ENCODE results near the gene SETD2.

SETD2 gene

DNA sequence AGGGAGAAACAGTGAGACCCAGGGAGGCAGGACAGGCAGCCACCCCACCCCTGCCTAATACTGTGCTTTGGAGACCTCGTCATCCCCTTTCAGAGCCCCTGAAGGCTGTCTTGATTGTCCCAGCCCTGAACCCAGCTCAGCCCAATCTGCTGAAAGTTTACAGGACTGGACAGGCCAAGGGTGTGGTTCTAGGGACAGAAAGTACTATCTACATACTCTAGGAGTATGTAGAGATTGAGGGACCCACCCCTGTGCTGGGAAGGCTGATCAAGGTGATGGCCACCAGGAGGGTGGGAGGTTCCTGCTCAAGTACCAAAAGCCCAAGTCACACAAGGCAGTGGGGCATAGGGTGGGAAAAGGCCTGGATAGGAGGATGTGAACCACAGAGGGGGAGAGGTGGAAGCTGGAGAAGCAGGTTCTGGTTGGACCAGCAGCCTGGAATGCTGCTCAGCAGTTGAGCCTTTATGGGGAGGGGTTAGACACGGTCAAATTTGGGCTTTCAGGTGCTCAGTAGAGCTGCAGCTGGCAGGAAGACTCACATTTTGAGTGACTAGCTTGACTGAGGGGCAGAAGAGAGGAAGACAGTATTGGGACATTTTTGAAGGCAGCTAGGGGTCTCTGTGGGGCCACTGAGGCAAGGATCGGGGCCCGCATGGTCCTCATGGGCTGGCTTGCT lies 177.7 kb downstream of the SETD2 start:
- no peak for DNase-seq (ENCODE audit: low read depth in 2 of 2, low spot score in 1 of 2)

DNA sequence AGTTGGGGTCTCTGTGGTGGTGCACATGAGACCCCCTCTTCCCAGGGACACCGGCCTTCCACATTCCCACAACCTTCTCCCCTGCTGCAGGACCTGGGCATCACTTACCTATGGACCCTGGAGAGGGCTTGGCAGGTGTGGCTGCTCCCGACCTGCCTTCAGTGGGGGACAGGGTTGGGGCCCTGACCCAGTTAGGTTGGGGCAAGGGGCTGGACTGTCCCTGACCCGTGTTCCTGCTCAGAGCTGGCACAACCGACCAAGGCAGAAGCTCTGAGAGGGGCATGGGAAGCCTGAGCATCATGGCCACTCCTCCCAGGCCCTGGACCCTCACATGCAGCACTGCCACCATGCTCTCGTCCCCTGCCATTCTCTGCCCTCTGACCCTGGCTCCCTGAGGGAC lies 178.3 kb downstream of the SETD2 start:
- no peak for DNase-seq (ENCODE audit: low read depth in 2 of 2, low spot score in 1 of 2)

DNA sequence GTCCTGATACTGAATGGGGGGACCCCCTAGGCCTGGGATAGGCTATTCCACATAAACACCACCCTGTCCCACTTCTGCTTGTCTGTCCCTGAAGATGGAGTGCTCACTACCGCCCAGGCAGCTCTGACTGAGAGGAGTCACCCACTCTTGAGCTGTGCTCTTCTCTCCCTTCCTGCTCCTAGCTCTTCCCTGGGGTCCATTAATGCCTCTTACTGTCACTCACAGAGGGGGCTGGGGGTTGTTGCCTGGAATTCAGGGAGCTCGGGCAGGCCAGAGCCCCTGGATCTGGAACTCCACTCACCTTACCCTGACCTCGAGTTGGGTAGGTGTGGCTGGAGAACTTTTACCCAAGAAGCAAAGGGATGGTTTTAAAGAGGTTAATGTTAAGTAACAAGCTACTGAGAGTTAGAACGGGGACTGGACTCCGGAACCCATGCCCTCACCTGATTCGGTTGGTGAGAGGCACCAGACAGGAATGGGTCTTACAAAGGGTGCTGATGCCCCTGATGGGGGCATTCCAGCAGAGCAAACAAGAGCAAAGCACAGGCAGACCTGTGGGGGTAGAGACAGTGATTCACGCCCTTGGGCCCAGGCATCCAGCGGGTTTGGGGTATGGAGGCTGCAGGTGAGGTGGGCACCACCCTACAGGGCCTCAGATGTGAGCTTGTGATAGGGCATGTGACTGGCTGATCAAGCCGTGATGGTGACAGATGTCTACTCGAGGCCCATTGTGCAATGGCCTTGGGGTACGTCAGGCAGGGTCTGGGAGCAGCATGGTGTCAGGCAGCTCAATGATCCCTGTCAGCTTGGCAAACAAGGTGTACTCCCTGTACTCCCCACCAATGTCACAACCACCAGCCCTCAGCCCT lies 179.1 kb downstream of the SETD2 start:
- no peak for DNase-seq (ENCODE audit: low read depth in 2 of 2, low spot score in 1 of 2)

DNA sequence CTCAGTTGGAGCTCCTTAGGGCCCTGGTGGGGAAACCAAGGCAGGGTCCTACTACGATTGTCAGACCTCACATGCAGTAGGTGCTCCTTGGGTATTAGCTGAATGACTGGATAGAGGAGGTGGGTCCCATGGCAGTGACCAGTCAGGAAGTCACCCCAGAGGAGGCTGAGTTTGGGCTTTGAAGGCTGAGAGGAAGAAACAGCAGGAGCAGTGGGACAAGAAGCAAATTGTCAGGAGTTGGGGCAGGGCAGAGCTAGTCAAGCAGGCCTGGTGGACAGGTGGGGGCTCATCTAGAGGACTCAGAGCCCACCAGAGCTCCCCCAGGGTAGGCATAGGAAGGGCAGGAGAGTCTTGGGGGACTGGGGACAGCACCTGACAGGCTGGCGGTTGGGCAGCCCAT lies 181.4 kb downstream of the SETD2 start:
- DNase-seq (ENCODE audit: low read depth in 2 of 2, low spot score in 1 of 2) = no peak

DNA sequence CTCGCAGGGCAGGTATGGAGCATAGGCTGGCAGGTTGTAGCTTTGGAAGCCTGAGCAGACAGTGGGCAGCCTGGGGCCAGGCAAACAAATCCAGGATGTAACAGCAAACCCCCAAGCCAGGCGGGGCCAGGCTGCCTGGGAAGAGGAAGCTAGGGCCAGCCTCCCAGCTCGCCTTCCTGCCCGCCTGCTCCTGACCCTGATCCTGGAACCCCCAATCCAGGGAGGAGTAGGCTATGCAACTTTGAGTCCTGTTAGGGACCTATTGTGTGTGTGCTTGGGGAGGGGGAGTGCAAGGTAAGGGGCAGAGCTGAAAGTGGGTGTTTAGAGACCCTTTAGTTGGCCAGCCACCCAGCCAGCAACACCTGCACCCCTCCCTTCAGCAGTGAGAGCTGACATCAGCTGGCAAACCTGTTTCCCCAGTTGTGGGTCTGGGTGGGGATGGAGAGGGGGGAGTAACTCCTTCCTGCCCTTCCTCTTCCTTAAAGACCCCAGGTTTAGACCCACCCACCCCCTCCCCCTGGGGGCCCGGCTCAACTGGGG lies 181.9 kb downstream of the SETD2 start:
- DNase-seq (ENCODE audit: low read depth in 2 of 2, low spot score in 1 of 2) = no peak

DNA sequence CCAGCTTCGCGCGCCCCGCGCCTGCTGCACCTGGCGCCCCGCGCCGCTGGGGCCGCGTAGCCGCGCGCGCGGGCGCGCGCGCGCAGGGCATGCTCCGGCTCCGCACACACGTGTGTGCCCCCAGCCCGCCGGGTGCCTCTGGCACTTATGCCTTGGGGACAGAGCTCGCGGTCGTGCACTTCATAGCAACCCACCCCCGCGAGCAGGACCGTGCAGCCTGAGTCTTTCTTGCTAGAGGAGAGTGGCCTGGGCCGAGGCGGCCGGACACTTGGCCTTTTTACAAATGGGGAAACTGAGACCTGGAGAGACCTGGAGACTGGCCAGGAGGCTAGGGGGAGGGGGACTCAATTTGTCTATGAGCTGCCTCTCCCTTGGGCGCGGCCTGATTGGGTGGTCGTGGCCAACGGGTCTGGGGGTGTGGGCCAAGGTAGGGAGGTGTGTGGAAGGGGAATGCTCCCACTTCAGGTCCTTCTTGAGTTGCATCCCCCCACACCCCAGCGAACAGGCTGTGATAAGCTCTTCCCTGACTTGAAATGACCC lies 183.9 kb downstream of the SETD2 start:
- no peak for DNase-seq (ENCODE audit: low read depth in 2 of 2, low spot score in 1 of 2)

DNA sequence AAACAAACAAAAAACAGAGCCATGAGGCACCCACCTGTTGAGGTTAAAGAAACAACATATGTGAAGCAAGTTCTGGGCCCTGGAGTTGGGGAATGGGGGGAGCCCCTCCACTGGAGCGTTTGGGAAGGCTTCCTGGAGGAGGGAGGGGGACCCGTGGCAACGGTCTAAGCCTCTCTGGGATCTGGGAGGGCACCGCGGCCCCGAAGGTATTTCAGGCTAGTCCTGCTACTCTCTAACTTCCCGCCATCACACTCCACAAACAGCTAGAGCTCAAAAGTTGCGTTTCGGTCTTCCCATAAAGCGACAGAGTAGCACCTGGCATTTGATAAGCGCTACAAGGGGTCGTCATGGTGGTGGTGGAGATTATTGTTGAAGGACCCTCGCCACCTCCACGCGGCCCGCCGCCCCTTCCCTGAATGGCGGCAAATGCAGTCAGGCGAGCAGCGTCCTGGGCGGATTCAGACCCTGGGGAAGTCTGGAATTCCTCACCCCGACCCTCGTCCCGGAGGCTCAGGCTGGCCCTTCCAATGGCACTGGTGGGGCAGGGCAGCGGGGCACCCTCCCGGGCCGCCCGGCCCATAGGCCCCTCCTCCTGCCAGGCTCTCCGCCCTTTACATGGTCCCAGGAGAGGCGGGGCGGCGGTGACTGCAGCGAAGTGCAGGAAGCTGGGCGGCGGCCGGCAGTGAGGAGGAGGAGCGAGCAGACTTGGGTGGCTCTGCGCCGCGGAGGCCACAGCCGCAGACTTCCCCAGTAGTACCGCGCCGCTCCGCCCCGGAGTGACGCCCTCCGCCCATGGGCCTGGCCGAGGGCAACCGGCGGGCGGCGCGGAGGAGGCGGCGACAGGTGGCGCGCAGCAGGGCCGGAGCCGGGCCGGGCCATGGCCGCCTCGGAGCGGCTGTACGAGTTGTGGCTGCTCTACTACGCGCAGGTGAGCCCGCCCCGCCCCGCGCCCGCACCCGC lies 184.6 kb downstream of the SETD2 start, which contains the start of gene NBEAL2:
Gene NBEAL2, plus strand, starts transcription at position 682 of the 960 bp plus-strand sequence. Its CDS starts 196 bp downstream, at position 878.
- DNase-seq (ENCODE audit: low read depth in 2 of 2, low spot score in 1 of 2) = peak; percentile 87 to 93

DNA sequence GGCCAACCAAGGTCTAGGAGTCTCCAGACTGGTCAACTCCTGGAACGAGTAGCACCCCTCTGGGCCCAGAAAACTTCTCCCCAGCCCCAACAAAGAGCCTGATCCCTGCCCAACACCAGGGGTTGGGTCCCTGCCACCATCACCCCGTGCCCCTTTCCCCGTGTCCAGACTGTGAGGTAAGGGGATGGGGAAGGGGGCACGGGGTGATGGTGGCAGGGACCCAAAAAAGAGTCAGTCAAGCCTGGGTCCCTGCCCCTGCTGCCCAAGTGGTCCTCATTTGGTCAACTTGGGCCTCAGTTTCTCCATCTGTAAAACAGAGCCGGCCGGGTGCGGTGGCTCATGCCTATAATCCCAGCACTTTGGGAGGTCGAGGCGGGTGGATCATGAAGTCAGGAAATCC lies 185.5 kb downstream of the SETD2 start:
- no peak for DNase-seq (ENCODE audit: low read depth in 2 of 2, low spot score in 1 of 2)

DNA sequence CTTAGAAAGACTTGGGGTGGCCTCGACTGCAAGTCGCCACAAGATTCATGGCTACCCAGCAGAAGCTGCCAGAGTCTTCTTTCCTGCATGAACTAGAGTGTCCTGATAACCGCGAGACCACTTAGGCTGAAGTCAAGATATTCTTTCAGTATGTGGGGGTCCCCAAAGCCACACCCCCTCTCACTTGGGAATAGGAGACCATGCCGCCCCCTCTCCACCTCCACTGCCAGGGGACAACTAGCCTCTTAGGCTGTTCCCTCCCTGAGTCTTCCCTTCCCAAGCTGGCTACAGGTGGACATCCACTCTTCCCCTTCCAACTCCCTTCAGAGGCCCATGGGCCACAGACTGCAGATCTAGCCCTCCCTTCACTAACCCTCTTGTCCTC lies 186.1 kb downstream of the SETD2 start:
- no peak for DNase-seq (ENCODE audit: low read depth in 2 of 2, low spot score in 1 of 2)

DNA sequence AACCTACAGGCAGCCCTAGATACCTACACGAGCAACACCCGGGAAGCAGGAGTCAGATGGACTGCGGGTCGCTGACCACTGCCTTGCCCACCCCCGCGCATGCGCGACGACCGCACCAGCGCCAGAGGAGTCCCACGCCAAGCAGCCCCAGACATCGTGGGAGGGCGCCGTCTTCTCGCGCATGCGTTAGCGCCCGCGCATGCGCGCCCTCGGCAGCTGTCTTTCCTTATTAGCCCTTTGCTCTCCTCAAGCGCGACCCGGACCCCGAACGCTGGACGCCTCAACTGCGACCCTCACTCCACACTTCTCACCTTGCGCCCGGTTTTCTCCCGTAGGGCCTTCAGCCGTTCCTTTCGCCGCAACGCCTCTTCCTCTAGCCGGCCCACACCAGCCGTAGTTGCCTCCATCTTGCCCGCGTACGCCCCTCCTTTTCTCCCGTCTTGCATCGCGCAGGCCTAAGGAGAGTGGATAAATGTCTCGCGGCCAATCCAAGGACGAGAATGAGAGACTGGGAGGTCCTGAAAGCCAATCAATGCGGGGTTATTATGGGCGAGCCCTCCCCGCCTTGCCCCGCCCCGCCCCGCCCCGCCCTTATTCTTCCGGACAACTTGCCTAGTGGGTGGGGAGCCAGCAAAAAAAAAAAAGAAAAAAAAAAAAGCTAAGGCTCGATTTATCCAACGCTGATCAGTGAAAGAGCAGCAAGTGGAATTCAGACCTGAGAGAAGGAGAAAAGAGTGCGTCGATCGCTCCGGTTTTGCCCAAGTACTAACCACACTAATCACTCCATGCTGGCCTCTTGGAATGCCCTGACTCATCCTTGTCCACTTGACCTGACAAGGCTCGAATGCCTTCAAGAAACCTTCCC lies 187.4 kb downstream of the SETD2 start, which contains the start of gene CCDC12:
Gene CCDC12, minus strand, starts transcription at position 420 of the 865 bp plus-strand sequence. Its CDS starts 13 bp downstream, at position 407.
- peak; percentile 85 to 86 for DNase-seq (ENCODE audit: low read depth in 2 of 2, low spot score in 1 of 2)

DNA sequence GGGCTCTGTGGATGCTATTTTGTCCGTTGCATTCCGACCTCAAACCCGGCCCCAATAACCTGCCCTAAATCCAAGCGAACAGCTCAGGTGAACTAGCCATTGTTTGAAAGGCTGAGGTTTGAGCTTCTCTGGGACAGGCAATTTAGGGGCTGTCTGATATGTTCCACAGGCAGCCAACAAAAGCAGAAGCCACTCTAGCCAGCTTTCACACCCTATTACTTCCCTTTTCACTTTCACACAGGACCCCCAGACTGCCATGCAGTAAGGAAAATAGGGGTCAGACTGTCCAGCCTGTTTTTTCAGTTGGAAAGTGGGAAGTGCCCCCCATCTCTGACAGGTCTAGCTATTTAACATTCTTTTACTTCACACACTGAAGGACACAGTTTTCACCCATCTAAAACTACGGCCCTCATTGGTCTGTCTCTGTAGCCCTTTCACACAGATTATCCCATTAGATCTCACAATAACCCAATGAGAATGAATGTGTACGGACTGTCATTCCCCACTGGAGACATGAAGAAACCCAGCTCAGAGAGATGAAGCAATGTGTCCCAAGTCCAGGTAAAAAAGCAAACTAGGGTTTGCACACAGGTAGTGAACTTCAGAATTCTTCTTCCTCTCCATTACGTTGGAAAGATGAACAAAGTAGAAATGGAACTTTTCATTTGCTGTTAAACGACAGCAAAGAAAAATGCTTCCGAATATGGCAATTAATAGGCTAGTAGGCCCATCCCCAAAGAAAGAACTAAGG lies 189.3 kb downstream of the SETD2 start:
- DNase-seq (ENCODE audit: low read depth in 2 of 2, low spot score in 1 of 2) = no peak

DNA sequence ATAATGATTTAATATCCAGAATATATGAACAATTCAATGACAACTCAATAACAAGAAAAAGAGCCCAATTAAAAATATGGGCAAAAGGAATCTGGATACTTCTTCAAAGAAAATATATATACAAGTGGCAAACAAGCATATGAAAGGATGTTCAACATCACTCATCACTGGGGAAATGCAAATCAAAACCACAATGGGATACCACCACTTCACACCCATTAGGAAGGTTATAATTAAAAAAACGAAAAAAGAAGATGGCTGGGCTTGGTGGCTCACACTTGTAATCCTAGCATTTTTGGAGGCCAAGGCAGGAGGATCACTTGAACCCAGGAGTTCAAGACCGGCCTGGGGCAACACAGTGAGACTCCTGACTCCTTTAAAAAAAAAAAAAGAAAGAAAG lies 191.5 kb downstream of the SETD2 start:
- DNase-seq (ENCODE audit: low read depth in 2 of 2, low spot score in 1 of 2) = no peak

DNA sequence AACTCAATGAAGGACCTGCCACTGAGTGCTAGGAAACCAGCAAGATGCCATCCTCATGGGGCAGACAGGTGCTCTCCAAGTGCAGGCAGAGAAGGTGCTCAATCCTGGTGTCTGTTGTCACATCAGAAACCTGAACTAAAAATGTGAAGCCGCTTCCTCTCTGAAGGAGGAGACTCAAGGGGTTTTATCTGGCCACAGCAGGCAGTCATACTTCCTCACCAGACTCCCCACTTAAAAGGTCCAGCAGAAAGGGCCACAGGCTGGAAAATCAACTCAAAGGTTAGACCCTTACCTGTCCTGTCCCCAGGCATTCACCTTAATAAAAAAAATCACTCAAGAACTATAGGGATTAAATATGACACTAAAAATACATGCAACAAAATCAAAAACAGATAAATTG lies 192.2 kb downstream of the SETD2 start:
- DNase-seq (ENCODE audit: low read depth in 2 of 2, low spot score in 1 of 2) = no peak

DNA sequence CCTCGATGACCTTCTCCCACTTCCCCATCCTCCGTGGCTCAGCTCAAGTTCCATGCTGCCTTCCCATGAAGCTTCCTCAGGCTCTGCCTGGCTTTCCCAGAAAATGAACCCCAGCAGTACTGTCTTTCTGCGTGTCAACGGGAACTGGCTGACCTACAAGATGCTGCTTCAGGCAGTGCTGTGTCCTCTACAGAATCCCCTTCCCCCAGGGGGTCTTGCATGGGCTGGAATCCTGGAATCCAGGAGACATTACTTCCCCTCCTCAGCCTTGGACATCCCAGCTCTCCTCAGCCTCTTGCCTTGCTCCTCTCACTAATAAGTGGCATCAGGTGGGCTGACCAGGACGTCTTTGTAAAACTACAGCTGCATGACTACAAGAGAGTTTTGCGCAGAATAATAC lies 192.8 kb downstream of the SETD2 start:
- no peak for DNase-seq (ENCODE audit: low read depth in 2 of 2, low spot score in 1 of 2)

DNA sequence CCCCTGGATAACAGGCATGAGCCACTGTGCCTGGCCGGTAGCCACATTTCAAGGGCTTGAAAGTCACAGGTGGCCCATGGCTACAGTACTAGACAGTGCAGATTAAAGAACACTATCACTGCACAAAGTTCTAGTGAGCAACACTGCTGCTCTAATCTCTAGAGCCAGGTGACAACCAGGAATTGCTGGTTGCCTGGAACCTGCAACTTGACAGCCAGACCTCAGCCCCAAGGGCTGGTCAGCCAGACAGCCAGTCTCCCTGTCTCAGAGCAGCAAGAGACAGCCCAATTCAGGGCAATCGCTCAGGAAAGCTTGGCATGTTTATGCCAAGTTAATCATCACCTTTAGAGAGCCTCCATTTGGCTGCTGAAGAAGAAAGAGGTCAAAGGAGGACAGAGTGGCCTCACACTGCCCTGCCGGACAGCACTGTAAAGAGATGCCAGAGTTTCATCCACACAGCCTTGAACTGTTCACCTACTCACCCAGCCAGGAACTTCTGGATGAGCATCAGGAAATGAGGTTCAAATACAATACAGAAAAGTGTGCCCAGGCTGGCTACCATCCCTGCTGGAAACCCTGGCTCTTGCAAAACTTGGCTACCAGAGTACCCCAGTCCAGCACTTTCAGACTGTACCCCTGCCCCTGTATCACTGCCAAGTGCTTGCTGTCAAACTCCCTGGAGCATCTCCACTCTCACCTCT lies 193.4 kb downstream of the SETD2 start:
- no peak for DNase-seq (ENCODE audit: low read depth in 2 of 2, low spot score in 1 of 2)

DNA sequence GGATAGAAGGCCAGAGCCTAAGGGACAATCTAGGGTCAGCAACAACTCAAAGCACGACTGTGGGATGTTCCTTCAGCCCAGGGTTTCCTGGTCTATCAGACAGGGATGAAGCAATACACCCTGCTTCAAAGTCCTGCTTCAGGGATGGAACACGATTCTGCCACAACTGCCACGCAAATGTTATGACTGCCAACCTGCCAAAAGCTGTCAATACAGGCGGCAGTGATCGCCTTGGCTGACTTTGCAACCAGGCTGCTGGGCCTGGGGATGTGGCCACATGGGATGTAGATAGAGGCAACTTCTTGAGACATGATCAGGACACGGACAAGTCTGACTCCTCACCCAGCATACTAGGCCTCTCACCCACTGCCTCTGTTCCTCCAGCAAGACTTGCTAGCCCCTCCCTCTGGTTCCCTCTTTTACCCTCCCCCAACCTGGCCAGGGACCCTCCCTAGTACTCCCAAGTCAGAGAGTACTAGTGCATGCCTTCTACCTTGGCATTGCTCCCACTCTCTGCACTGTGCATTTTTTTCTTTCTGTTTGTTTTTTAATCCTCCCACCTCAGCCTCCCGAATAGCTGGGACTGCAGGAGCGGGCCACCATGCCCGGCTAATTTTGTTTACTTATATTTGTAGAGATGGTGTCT lies 195.0 kb downstream of the SETD2 start:
- no peak for DNase-seq (ENCODE audit: low read depth in 2 of 2, low spot score in 1 of 2)

DNA sequence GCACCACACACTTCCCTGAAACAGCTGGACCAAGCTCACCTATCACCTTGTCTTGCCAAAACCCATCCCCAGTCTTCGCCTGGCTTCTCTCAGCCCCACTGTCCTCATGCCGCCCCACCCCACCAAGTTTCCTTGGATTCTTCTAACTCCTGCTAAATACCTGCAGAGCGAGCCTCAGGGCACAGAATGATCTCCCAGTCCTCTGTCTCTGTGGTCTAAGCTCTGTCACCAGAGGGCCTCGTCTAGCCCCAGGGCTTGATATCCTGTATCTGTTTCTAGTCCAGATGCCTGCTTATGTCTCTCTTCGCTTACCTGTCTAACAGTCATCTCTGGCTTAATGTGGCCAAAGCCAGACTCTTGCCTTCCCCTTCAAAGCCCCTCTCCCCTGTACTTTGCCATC lies 197.1 kb downstream of the SETD2 start:
- no peak for DNase-seq (ENCODE audit: low read depth in 2 of 2, low spot score in 1 of 2)

Measured in stimulated activated CD8-positive, alpha-beta memory T cell treated with anti-CD3 and anti-CD28 coated beads, Interleukin-4, amount 100 ng/mL, for 4 hours (primary cell).